GM12864 (cell line): ENCODE data around the gene LPAR3.

Experiments used
- DNase-seq: peaks from one replicate; pipeline ENCODE4 v3.0.0-alpha.2; 2011; ENCODE audit warnings: low read depth
- H3K4me3 ChIP-seq: 2 replicates; pipeline ENCODE4 v1.5.1; 2011; ENCODE audit warnings: mild to moderate bottlenecking, low read depth, low read length, control low read depth
- CTCF ChIP-seq: IDR thresholded peaks from 2 replicates; pipeline ENCODE4 v1.5.1; 2011; ENCODE audit warnings: low read depth, mild to moderate bottlenecking, moderate library complexity, low read length, control low read depth, inconsistent platforms; ENCODE audit errors: missing control alignments

LPAR3 gene

GRCh38 chr1:84892705-84893618, at the start of gene LPAR3:
Gene LPAR3 (minus strand): TSS chr1:84893206. CDS start chr1:84866120, 27,086 bp downstream.
- TF ChIP-seq CTCF, result no peak
- H3K4me3 ChIP-seq, result no peak within 1 kb of the TSS
- DNase-seq, result no peak

GRCh38 chr1:84941843-84942242, 48.8 kb upstream of the LPAR3 start:
- H3K4me3 ChIP-seq, result no peak overlapping the region
- no peak for DNase-seq
- no peak for TF ChIP-seq CTCF

DNA sequence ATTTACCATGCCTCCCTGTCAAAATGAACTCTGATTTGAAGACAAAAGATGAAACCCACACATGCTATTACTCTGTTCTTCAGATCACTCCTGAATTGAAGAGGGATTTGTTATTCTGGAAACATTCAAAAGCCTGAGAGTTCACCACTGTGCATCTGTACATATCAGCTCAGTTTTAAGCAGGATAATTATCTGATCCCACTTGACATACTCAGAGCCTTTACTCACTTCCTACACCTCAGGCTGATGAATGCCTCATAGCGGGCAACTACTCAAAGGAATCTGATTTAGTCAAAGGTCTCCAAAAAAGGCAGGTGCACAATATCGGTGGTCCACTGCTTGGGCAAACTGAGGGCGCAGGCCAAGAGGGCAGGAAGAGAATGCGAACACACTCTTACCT, 47.5 kb upstream of the LPAR3 start:
- H3K4me3 ChIP-seq, result no peak overlapping the region
- TF ChIP-seq CTCF, result no peak
- DNase-seq, result no peak

DNA sequence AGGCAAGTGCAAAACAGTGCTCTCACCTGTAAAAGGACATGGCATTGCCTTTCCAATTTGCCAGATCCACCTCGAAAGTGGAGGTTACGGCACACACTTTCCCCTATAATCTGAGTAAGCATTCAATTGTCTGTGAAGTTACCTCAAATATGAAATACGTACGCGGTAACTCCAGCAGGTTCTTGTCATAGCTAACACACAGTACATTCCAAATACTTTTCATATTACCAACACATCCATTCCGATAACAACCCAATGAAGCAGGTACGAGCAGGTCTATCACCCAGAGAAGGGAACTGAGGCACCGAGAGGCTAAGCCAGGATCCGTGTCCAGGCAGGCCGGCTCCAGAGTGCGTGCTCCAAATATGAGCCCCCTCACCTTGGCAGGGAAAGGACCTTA, 46.8 kb upstream of the LPAR3 start:
- DNase-seq, result no peak
- no peak overlapping the region for H3K4me3 ChIP-seq
- TF ChIP-seq CTCF, result no peak

DNA sequence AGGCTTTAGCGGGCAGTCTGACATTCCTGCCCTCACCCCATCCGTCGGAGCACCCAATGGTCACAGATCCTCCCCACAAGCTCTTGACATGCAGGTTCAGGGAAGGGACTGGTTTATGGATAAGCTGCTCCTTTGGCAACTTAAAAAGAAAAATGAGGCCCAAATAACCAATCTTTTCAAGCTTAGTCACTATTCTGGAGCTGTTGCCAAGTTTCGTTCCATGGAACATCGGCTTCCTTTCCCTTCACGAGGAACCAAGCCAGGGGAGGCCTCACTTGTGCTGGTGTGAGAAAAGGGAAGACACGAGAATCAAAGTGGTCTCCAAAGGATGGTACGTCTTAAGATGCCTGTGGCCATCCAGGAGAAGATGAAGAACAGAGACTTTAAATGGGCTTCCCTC, 46.1 kb upstream of the LPAR3 start:
- no peak for DNase-seq
- no peak for TF ChIP-seq CTCF
- no peak overlapping the region for H3K4me3 ChIP-seq

- peak; percentile 86 for TF ChIP-seq CTCF
- no peak overlapping the region for H3K4me3 ChIP-seq
- DNase-seq, result peak; percentile 10
Observed at GRCh38 chr1:84936116-84936810, 43.3 kb upstream of the LPAR3 start.
